OCI-LY3 (cell line): ENCODE data around the gene COA3.

Experiments used
- H2AFZ ChIP-seq: fragments of 200-600, 300-600 bp; shearing (Covaris generic); 2 replicates; pipeline ENCODE4 v1.6.0; 2014; ENCODE audit warnings: antibody characterized with exemption, low read depth, low read length
- H3K27ac ChIP-seq: fragments of 200-600, 300-600 bp; sonication (generic); 2 replicates; pipeline ENCODE4 v1.5.1; 2014; ENCODE audit warnings: mild to moderate bottlenecking, low read length, moderate library complexity, mixed read lengths
- H3K27me3 ChIP-seq: fragments of 200-600, 300-600 bp; sonication (generic); 2 replicates; pipeline ENCODE4 v1.6.1; 2014; ENCODE audit warnings: low read depth, low read length, mixed read lengths
- H3K36me3 ChIP-seq: fragments of 200-600, 300-600 bp; sonication (generic); replicated peaks from 2 replicates; pipeline ENCODE3; 2014; ENCODE audit warnings: low read depth, low read length, mixed read lengths
- H3K4me1 ChIP-seq: fragments of 300-600, 200-600 bp; sonication (generic); 2 replicates; pipeline ENCODE4 v1.6.1; 2014; ENCODE audit warnings: low read length, mixed read lengths
- H3K4me2 ChIP-seq: fragments of 200-600, 300-600 bp; sonication (generic); 2 replicates; pipeline ENCODE4 v1.6.1; 2014; ENCODE audit warnings: low read length, mixed read lengths
- H3K4me3 ChIP-seq: fragments of 300-600, 200-600 bp; sonication (generic); 2 replicates; pipeline ENCODE4 v1.5.1; 2014; ENCODE audit warnings: antibody characterized with exemption, mild to moderate bottlenecking, low read length, moderate library complexity
- H3K79me2 ChIP-seq: fragments of 300-600, 200-600 bp; shearing (Covaris generic); 2 replicates; pipeline ENCODE4 v1.6.1; 2014; ENCODE audit warnings: mild to moderate bottlenecking, low read length, mixed read lengths
- H3K9ac ChIP-seq: fragments of 300-600, 200-600 bp; shearing (Covaris generic); 2 replicates; pipeline ENCODE4 v1.6.0; 2014; ENCODE audit warnings: mild to moderate bottlenecking, low read length, moderate library complexity
- H3K9me3 ChIP-seq: fragments of 200-600, 300-600 bp; shearing (Covaris generic); 2 replicates; pipeline ENCODE4 v1.6.1; 2014; ENCODE audit warnings: low read length, mixed read lengths; ENCODE audit not compliant: insufficient read depth
- H4K20me1 ChIP-seq: fragments of 200-600, 300-600 bp; sonication (generic); 2 replicates; pipeline ENCODE4 v1.6.1; 2016; ENCODE audit warnings: low read length, mixed read lengths; ENCODE audit not compliant: insufficient read depth
- EZH2phosphoT487 ChIP-seq: fragments of 200-600 bp; shearing (Covaris generic); IDR thresholded peaks from 2 replicates; pipeline ENCODE4 v1.6.1; 2018; ENCODE audit warnings: antibody characterized with exemption, mixed run types, low read depth
- TF ChIP-seq, protein P1 (sequence below): fragments of 200-600, 300-600 bp; sonication (generic); IDR thresholded peaks from 2 replicates; pipeline ENCODE4 v1.5.1; 2014; ENCODE audit warnings: antibody characterized with exemption, low read length, low read depth

Gene COA3

DNA sequence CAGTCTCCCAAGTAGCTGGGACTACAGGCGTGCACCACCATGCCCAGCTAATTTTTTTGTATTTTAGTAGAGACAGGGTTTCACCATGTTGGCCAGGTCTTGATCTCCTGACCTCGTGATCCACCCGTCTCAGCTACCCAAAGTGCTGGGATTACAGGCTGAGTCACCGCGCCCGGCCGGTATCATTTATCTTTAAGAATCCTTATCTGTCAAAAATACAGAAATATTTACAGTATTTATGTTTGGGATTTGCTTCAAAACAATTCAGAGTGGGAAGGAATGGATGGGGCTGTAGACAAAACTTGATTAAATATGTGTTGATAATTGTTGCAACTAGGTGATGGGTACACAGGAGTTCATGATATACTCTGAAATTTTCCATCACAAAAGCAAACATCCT lies 22.7 kb upstream of the COA3 start:
- Histone ChIP-seq H3K9me3 (no peaks in the 10 kb centered on the region), H3K9ac (no peak overlapping the region), H4K20me1 (no peaks in the 10 kb centered on the region), H3K4me2 (no peak overlapping the region), H3K27ac (no peak overlapping the region), H3K27me3 (no peaks in the 10 kb centered on the region), H3K4me1 (peaks cover 7% of the 10 kb centered on the region; the same call in 1 of the 2 replicates), H3K4me3 (no peak overlapping the region), H2AFZ (no peak overlapping the region), H3K79me2 (peaks cover 21% of the 10 kb centered on the region), H3K36me3 (peaks cover 32% of the 10 kb centered on the region)
- no peak for TF ChIP-seq EZH2phosphoT487
- TF ChIP-seq, protein P1, sequence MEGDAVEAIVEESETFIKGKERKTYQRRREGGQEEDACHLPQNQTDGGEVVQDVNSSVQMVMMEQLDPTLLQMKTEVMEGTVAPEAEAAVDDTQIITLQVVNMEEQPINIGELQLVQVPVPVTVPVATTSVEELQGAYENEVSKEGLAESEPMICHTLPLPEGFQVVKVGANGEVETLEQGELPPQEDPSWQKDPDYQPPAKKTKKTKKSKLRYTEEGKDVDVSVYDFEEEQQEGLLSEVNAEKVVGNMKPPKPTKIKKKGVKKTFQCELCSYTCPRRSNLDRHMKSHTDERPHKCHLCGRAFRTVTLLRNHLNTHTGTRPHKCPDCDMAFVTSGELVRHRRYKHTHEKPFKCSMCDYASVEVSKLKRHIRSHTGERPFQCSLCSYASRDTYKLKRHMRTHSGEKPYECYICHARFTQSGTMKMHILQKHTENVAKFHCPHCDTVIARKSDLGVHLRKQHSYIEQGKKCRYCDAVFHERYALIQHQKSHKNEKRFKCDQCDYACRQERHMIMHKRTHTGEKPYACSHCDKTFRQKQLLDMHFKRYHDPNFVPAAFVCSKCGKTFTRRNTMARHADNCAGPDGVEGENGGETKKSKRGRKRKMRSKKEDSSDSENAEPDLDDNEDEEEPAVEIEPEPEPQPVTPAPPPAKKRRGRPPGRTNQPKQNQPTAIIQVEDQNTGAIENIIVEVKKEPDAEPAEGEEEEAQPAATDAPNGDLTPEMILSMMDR = no peak

DNA sequence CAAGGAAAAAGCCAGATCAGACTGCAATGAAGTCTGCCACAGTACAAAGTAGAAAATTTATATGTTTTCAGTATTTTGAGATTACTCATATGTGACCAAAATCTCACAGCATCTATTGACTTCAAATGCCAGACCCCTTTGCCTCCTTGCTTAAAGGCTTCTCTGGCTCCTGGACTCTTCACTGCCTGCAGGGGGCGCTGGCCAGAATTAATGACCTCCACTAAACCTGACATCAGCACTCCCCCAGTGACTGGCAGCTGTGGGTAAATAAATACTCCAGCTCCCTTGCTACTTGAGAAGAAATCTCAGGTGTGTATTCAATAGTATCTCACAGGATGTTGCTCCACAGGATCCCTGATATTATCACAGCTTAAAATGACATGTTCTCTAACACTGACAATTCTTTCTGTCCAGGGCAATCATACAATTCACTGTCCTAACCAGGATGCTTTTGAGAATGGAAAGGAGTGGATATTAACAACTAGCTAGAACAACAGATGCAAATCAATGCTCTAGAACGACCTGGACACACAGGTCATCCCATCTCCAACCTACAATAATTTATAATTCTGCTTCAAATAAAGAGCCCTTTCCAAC lies 21.5 kb upstream of the COA3 start:
- Histone ChIP-seq H4K20me1 (no peaks in the 10 kb centered on the region), H3K4me2 (no peak overlapping the region), H3K9me3 (no peaks in the 10 kb centered on the region), H3K36me3 (peaks cover 42% of the 10 kb centered on the region), H3K79me2 (peaks cover 21% of the 10 kb centered on the region), H3K4me3 (no peak overlapping the region), H2AFZ (no peak overlapping the region), H3K27me3 (no peaks in the 10 kb centered on the region), H3K9ac (no peak overlapping the region), H3K4me1 (peaks cover 7% of the 10 kb centered on the region; the same call in 1 of the 2 replicates), H3K27ac (no peak overlapping the region)
- TF ChIP-seq, protein P1 = peak; percentile 81
- TF ChIP-seq EZH2phosphoT487 = no peak

DNA sequence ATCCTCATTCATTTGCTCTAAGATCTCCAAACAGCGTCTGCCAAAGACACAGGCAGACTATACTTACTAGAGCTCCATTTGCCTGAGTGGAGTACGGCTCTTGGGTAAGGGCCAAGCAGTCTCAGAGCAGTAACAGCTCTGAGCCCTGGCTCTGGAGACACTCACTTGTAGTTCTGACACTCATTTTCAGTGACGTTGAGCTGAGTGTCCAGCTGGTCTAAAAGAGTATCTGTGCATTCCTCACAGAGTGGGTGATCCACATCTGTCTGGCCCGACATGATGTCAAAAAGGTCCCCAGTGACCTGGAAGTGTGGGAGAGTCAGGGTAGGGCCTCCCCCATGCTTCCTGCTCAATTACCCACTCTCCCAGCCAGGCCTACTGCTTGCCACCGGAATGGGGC lies 19.9 kb upstream of the COA3 start:
- no peak overlapping the region for H3K4me3 ChIP-seq
- no peaks in the 10 kb centered on the region for H3K9me3 ChIP-seq
- peaks cover 14% of the 10 kb centered on the region for H3K79me2 ChIP-seq
- no peak overlapping the region for H3K9ac ChIP-seq
- no peaks in the 10 kb centered on the region for H3K4me1 ChIP-seq
- no peak overlapping the region for H2AFZ ChIP-seq
- H3K27ac ChIP-seq = no peak overlapping the region
- no peak overlapping the region for H3K4me2 ChIP-seq
- no peaks in the 10 kb centered on the region for H3K27me3 ChIP-seq
- peaks cover 56% of the 10 kb centered on the region for H3K36me3 ChIP-seq
- H4K20me1 ChIP-seq = no peaks in the 10 kb centered on the region
- TF ChIP-seq EZH2phosphoT487 = no peak
- TF ChIP-seq, protein P1 = no peak

DNA sequence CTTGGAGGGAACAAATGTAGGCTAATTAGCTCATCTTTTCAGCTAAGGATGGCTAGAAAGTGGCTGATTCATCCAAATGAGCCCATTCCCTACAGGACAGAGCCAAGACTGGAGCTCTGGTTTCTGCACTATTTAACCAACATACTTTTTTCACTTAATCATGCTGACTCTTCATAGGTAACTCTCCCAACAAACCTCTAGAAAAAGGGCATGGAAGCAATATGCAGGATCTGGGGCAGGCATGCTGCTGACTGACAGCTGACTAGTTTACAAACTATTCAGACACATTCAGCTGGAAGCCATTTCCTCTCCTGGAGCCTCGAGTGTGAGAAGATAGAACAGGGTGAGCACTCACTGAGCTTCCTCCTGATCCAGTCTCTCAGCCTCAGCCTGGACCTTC lies 19.4 kb upstream of the COA3 start:
- H3K9me3 ChIP-seq = no peaks in the 10 kb centered on the region
- no peak overlapping the region for H3K27ac ChIP-seq
- H3K36me3 ChIP-seq = peaks cover 56% of the 10 kb centered on the region
- H2AFZ ChIP-seq = no peak overlapping the region
- no peaks in the 10 kb centered on the region for H4K20me1 ChIP-seq
- H3K4me3 ChIP-seq = no peak overlapping the region
- no peak overlapping the region for H3K9ac ChIP-seq
- peaks cover 9% of the 10 kb centered on the region for H3K79me2 ChIP-seq
- no peak for TF ChIP-seq EZH2phosphoT487
- TF ChIP-seq, protein P1 = no peak
- no peaks in the 10 kb centered on the region for H3K4me1 ChIP-seq
- H3K27me3 ChIP-seq = no peaks in the 10 kb centered on the region
- no peak overlapping the region for H3K4me2 ChIP-seq
